Stomach (tissue), 9 donors: ENCODE measurements around the gene VPS51. TPM values are rescaled to one million over a fixed set of nuclear protein-coding genes. Genes with fewer than 3 reads are reported as not detected.

ENCODE experiments used
- DNase-seq, 2 donors: peaks; one replicate each; pipeline versions ENCODE4 v3.0.0 to v3.0.0-alpha.2; 2013 to 2019
- H3K27ac ChIP-seq, 5 donors: fragments of 200-600 bp in 4 of 5; sonication (generic) in 4 of 5; one replicate each; pipeline ENCODE4 v1.5.1; 2013 to 2019; ENCODE audit warnings: mild to moderate bottlenecking in 1 of 5, moderate library complexity in 1 of 5
- H3K27me3 ChIP-seq, 3 donors: fragments of 200-600 bp; sonication (generic); one replicate each; pipeline ENCODE4 v1.5.1; 2017 to 2019; ENCODE audit warnings: mixed run types in 1 of 3
- H3K36me3 ChIP-seq, 4 donors: fragments of 200-600 bp; sonication (generic); 1 replicate in 3 of 4; 2 replicates in 1 of 4; pipeline ENCODE4 v1.5.1; 2016 to 2019
- H3K4me1 ChIP-seq, 4 donors: fragments of 200-600 bp; sonication (generic); one replicate each; pipeline ENCODE4 v1.5.1; 2016 to 2019
- H3K4me3 ChIP-seq, 4 donors: fragments of 200-600 bp; sonication (generic) in 3 of 4; one replicate each; pipeline ENCODE4 v1.5.1; 2016 to 2019; ENCODE audit warnings: mild to moderate bottlenecking in 1 of 4
- H3K9me3 ChIP-seq, 4 donors: fragments of 200-600 bp; sonication (generic); one replicate each; pipeline ENCODE4 v1.5.1; 2016 to 2019
- EP300 ChIP-seq: sonication (generic); formaldehyde crosslinking; IDR thresholded peaks from one replicate; pipeline ENCODE4 v1.6.1; 2017; ENCODE audit warnings: antibody characterized with exemption
- POLR2A ChIP-seq, 4 donors: fragments of 450-650 bp; IDR thresholded peaks; one replicate each; pipeline ENCODE4 v1.6.1; 2016; ENCODE audit warnings: antibody characterized with exemption in 4 of 4, control low read depth in 2 of 4, mild to moderate bottlenecking in 1 of 4, moderate library complexity in 1 of 4
- POLR2AphosphoS5 ChIP-seq, 3 donors: sonication (generic); formaldehyde crosslinking; IDR thresholded peaks; one replicate each; pipeline ENCODE4 v1.6.1; 2016; ENCODE audit warnings: antibody characterized with exemption in 3 of 3
- WGBS, 5 donors: extraction: QIAGEN DNeasy Blood & Tissue Kit in 3 of 5; methylation state at CpG; one replicate each; pipeline versions ENCODE4 v1.1.5 to v1.1.7; 2013 to 2018; 5-methylcytosine and 5-hydroxymethylcytosine counted together
- intact Hi-C: fragments of 100-400 bp; cut with DNase I; formaldehyde crosslinking; loops from one replicate; pipeline ENCODE4 v1.15.1; 2023; ENCODE audit warnings: low total_unique reads
- polyA plus RNA-seq, 3 donors: library from polyadenylated mRNA; stranded (reverse); fragments of 200-250 nt; gene quantifications; one replicate each; pipeline ENCODE4 v1.2.3, GENCODE V29; 2013
- total RNA-seq, 5 donors: library from RNA; depleted of rRNA; stranded (reverse); fragments of >200 nt; gene quantifications; one replicate each; pipeline versions ENCODE4 v1.1.0 to v1.2.3, GENCODE V29; 2014 to 2016
- TF ChIP-seq, protein P1 (sequence below), 7 experiments: fragments of 450-650 bp in 4 of 7; fragments of 200-600 bp in 3 of 7; sonication (generic) in 3 of 7; IDR thresholded peaks; one replicate each; pipeline ENCODE4 v1.5.1; 2016 to 2019; ENCODE audit warnings: antibody characterized with exemption in 7 of 7, control low read depth in 2 of 7, mild to moderate bottlenecking in 1 of 7
- donor health status: healthy with polysubstance abuse.
- donor health status: Bipolar disorder and iron deficiency.
- donor health status: healthy.

Gene VPS51
- total and polyA plus RNA-seq, 8 donors: 124 to 2,272 (median 202) TPM

DNA sequence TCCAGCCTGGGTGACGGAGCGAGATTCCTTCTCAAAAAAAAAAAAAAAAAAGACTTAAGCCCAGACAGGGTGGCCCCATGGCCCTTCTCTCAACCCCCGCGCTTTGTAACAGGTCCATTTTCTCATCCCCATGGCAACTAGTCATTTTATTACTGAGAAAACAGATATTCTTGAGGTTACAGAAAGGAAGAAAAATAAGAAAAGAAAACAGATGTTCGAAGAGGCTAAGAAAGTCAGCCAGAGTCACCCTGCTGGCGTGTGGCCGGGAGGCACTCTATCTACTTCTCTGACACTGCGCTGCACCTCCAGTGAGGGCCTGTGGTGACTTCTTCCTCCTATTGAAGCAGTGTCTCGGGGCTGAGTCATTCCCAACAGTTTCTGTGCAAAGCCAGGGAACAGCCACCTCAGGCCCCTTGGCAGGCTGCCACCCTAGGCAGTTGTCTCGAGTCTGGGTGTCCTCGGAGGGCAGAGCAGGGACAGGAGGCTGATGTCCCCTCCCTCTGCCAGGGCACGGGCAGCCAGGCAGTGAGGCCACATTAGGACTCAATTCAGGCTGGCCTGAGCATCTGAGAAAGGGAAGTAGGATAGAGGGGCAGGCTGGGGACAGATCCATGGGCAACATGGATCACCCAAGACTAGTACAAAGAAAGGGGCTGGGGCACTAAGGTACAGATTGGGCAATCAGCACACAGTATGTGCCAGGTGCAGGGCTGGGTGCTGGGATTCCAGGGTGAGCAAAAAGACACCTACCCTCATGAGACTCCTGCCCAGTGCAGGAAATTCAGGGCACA is 54.7 kb downstream of the VPS51 start:
- 21 to 40% (median 34%) methylated on average over 10 to 12 of the region's 12 CpGs for WGBS, 5 donors
- intact Hi-C loops: no loop called here
- TF ChIP-seq POLR2AphosphoS5 (IDR thresholded peaks at IDR 0.05): peak in 1 of 3 donors; percentile 49
- no peak for TF ChIP-seq EP300
- DNase-seq: peak; percentile 85 to 86
- H3K4me1 ChIP-seq: peaks cover 9 to 21% (median 10%) of the 10 kb centered on the region in 4 donors
- H3K36me3 ChIP-seq: no peaks in the 10 kb centered on the region
- peak overlapping the region in 4 of 5 donors; percentile 32 to 65 (median 58) for H3K27ac ChIP-seq
- no peaks in the 10 kb centered on the region for H3K27me3 ChIP-seq
- peaks cover 0 to 4% (median 1%) of the 10 kb centered on the region in 4 donors for H3K9me3 ChIP-seq
- H3K4me3 ChIP-seq: no peak overlapping the region

DNA sequence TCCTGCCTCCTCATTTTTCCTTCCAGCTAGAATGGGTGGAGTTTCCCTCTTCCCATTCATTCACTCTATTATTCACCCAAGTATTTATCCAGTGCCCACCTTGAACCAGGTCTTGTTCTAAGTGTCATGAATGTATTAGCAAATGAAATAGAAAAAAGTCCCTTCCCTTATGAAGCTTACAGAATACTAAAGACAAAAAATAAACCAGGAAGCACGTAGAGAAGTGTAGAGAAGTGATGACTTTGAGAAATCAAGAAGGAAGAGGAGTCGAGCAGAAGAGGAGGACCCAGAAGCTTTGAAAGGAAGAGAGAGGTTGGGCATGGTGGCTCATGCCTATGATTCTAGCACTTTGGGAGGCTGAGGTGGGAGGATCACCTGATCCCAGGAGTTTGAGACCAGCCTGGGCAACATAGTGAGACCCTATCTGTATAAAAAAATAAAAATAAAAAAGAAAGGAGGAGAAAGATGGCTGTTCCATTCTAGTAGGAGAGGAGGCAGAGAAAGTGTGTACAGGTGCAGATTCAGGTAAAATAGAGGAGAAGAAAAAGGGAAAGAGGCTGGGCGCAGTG is 55.4 kb downstream of the VPS51 start:
- H3K36me3 ChIP-seq: no peaks in the 10 kb centered on the region
- peaks cover 0 to 4% (median 1%) of the 10 kb centered on the region in 4 donors for H3K9me3 ChIP-seq
- no peak overlapping the region for H3K4me3 ChIP-seq
- peak overlapping the region in 4 of 5 donors; percentile 32 to 65 (median 58) for H3K27ac ChIP-seq
- H3K27me3 ChIP-seq: no peaks in the 10 kb centered on the region
- 68 to 83% (median 78%) methylated on average over 3 of the region's 3 CpGs for WGBS, 5 donors
- peaks cover 9 to 21% (median 10%) of the 10 kb centered on the region in 4 donors for H3K4me1 ChIP-seq
- intact Hi-C loops: no loop called here
- TF ChIP-seq, protein P1, sequence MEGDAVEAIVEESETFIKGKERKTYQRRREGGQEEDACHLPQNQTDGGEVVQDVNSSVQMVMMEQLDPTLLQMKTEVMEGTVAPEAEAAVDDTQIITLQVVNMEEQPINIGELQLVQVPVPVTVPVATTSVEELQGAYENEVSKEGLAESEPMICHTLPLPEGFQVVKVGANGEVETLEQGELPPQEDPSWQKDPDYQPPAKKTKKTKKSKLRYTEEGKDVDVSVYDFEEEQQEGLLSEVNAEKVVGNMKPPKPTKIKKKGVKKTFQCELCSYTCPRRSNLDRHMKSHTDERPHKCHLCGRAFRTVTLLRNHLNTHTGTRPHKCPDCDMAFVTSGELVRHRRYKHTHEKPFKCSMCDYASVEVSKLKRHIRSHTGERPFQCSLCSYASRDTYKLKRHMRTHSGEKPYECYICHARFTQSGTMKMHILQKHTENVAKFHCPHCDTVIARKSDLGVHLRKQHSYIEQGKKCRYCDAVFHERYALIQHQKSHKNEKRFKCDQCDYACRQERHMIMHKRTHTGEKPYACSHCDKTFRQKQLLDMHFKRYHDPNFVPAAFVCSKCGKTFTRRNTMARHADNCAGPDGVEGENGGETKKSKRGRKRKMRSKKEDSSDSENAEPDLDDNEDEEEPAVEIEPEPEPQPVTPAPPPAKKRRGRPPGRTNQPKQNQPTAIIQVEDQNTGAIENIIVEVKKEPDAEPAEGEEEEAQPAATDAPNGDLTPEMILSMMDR (IDR thresholded peaks at IDR 0.05): no peak
- TF ChIP-seq POLR2AphosphoS5 (IDR thresholded peaks at IDR 0.05): no peak
- no peak for TF ChIP-seq EP300
- no peak for TF ChIP-seq POLR2A (IDR thresholded peaks at IDR 0.05)
- DNase-seq: no peak

DNA sequence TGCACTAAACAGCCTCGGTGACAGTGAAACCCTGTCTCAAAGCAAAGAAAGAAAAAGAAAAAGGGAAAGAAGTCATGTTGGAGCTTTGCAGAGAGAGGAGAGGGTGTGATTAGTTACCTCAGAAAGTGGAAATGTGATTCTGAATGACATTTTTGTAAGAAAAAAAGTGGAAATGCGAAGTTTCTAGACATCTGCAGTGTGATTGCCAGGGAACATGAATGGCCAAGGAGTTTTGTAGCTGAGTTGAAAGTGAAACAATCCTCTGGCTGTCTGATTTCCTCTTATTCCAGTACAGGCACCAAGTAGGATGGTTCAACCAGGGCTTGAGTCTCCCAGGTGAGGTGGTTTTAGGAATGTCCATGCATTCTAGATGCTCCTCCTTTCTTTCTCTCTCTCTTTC is 56.1 kb downstream of the VPS51 start:
- H3K9me3 ChIP-seq: peaks cover 0 to 4% (median 1%) of the 10 kb centered on the region in 4 donors
- intact Hi-C loops: no loop called here
- H3K27ac ChIP-seq: no peak overlapping the region
- no peak overlapping the region for H3K4me3 ChIP-seq
- DNase-seq: no peak
- H3K4me1 ChIP-seq: peaks cover 9 to 21% (median 10%) of the 10 kb centered on the region in 4 donors
- TF ChIP-seq POLR2A (IDR thresholded peaks at IDR 0.05) (no peak), EP300 (no peak), POLR2AphosphoS5 (IDR thresholded peaks at IDR 0.05) (no peak)
- TF ChIP-seq, protein P1 (IDR thresholded peaks at IDR 0.05): no peak
- H3K27me3 ChIP-seq: no peaks in the 10 kb centered on the region
- no peaks in the 10 kb centered on the region for H3K36me3 ChIP-seq
- WGBS, 5 donors: 52 to 88% (median 70%) methylated on average over 2 of the region's 2 CpGs

DNA sequence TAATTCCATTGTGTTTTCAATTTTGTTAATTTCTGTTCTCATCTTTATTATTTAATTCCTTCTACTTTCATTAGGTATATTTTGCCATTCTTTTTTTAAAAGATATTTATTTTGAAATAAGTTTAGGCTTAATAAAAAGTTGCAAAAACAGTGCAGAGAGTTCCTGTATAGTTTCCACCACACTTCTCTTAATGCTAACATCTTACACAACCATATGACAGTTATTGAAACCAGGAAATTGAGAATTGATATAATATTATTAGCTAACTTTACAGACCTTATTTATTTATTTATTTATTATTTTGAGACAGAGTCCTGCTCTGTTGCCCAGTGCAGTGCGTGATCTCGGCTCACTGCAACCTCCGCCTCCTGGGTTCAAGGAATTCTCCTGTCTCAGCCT is 60.2 kb downstream of the VPS51 start:
- Histone ChIP-seq H3K27me3 (no peaks in the 10 kb centered on the region), H3K4me1 (peaks cover 0 to 6% (median 1%) of the 10 kb centered on the region in 4 donors), H3K4me3 (no peak overlapping the region), H3K9me3 (no peaks in the 10 kb centered on the region), H3K27ac (no peak overlapping the region), H3K36me3 (no peaks in the 10 kb centered on the region)
- no peak for DNase-seq
- 94 to 99% (median 96%) methylated on average over 3 of the region's 3 CpGs for WGBS, 5 donors
- no peak for TF ChIP-seq POLR2A (IDR thresholded peaks at IDR 0.05)
- TF ChIP-seq, protein P1 (IDR thresholded peaks at IDR 0.05): no peak
- TF ChIP-seq EP300: no peak
- no peak for TF ChIP-seq POLR2AphosphoS5 (IDR thresholded peaks at IDR 0.05)
- intact Hi-C loops: no loop called here
